Measurements from ENCODE around the gene ACOT7.
"Not testable (repeated sequence)": the region's sequence is repeated elsewhere in the genome, so short reads cannot be mapped to it uniquely, and the experiment has no call there.

ACOT7 gene

DNA sequence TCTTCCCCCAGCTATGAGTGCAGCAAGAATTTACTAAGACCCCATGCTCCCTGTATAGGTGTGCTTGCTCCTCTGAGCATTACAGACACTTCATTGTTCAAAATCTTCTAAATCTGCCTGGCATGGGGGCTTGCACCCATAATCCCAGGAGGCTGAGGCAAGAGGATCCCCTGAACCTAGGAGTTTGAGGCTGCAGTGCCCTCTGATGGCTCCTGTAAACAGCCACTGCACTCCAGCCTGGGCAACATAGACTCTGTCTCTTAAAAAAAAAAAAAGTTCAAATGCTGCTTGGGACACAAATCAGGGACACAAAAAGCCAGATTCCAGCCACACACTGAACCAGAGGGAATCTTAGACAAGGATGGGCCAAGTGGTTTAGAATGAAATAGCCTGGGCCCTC is 3.4 kb upstream of the ACOT7 start:
- DNase-seq (ENCODE audit: low read depth in 2 of 2) = no peak

DNA sequence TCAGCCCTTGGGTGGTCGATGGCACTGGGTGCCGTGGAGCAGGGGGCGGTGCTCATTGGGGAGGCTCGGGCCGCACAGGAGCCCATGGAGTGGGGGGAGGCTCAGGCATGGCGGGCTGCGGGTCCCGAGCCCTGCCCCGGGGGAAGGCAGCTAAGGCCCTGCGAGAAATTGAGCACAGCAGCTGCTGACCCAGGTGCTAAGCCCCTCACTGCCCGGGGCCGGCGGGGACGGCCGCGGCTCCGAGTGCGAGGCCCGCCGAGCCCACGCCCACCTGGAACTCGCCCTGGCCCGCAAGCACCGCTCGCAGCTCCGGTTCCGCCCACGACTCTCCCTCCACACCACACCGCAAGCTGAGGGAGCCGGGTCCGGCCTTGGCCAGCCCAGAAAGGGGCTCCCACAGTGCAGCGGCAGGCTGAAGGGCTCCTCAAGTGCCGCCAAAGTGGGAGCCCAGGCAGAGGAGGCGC is 2.2 kb upstream of the ACOT7 start:
- DNase-seq (ENCODE audit: low read depth in 2 of 2) = not testable (repeated sequence)

DNA sequence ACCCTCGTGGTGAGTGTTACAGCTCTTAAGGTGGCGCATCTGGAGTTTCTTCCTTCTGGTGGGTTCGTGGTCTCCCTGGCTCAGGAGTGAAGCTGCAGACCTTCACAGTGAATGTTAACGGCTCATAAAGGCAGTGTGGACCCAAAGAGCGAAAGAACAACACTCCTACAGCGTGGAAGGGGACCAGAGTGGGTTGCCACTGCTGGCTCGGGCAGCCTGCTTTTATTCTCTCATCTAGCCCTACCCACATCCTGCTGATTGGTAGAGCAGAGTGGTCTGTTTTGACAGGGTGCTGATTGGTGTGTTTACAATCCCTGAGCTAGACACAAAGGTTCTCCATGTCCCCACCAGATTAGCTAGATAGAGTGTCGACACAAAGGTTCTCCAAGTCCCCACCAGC is 1.6 kb upstream of the ACOT7 start:
- not testable (repeated sequence) for DNase-seq (ENCODE audit: low read depth in 2 of 2)

DNA sequence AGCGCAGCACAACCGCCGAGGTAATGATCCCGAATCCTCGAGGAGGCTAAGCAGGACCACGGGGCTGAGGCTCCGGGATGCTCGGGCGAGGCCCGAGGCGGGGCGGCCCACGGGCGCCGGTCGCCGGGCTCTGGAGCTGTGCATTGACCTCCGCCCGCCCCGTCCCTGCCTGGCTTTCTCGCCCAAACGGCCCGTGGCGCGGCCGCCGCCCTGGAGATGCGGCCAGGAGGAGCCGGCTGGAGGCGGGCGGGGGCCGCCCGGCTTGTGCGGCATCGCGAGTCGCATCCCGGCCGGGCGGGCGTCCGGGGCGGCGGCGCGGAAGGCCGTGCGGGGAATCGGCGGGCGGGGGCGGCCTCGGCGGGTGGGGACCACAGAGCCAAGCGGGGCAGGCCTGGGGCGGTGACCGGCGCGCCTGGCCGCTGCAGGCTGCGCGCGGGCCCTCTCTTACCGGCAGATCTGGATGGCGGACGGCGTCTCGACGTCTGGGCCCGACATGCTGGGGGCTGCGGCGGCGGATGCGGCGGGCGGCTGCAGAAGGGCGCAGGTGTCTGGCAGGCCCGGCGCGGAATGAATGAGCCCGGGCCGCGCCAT is 663 bp downstream of the ACOT7 start:
- DNase-seq (ENCODE audit: low read depth in 2 of 2) = peak in 1 of 2 donors; percentile 25

DNA sequence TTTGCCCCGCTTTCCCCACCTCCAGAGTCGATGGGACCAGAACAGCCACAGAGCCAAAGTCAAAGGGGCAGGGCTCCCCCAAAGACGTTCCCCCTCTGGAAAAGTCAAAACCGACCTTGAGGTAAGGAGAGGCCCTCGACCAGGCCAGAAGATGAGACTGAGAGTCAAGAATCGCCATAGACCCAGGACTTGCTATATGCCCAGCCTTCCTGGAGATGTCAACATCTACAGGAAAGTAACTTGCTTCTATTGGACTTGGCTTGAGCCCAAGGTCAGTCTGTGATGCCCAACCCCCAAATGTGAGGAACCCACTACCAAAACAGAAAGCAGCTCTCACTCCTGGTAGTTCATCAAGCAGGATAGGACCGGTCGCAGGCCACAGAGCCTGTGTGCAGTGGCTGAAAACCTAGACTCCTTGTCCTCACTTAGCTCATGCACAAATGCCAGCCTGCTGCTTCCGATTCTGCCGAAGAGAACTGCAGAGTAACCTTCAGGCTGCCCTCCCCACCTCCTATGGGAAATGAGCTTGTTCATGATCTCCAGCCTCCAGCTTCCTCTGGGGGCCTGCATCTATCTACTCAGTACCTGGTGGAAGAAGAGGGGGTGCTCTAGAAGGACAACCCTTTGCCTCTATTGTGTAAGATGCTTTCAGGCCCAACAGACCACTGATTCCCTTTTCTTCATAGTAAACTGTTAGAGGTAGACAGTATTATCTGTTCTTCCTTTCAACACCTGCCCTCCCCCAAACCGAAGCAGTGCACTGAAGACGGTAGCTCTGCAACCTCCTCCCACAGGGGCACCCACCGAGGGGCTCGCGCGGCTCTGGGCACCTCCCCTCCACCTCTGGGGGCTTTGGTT is 1.4 kb downstream of the ACOT7 start:
- DNase-seq (ENCODE audit: low read depth in 2 of 2) = no peak

DNA sequence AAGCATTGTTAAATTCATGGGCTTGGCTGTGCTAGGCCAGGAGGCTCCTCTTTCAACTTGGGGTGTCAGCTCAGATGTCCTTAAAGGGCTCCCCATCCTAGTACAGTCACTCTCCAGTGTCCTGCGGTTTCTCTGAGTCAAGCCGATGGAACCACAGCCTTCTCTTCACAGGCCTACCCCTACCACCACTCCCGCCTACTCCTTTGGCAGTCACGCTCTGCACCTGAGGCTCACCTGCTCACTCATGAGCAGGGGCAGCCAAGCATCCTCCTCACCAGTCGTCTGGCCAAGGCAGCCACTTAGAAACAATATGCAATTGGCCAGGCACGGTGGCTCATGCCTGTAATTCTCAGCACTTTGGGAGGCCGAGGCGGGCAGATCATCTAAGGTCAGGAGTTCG is 3.6 kb downstream of the ACOT7 start:
- DNase-seq (ENCODE audit: low read depth in 2 of 2) = no peak

DNA sequence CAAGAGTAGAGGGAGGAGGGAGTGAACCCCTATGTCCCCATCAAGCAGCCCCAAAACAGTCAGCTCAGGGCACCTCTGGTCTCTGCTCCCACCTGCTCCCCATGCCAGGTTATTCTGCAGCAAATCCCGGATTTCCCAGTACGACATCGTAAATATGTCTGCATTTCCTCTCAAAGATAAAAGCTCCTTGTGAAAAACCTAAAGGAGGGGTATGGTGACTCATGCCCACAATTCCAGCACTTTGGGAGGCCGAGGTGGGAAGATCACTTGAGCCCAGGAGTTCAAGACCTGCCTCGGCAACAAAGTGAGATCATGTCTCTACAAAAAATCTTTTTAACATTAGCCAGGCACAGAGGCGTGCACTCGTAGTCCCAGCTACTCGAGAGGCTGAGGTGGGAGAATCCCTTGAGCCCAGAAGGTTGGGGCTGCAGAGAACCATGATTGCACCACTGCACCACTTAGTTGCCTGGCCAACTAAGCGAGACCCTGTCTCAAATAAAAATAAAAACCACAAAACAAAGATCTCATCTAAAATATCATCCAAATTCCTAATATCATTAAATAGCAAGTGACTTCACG is 7.1 kb downstream of the ACOT7 start:
- DNase-seq (ENCODE audit: low read depth in 2 of 2) = no peak

DNA sequence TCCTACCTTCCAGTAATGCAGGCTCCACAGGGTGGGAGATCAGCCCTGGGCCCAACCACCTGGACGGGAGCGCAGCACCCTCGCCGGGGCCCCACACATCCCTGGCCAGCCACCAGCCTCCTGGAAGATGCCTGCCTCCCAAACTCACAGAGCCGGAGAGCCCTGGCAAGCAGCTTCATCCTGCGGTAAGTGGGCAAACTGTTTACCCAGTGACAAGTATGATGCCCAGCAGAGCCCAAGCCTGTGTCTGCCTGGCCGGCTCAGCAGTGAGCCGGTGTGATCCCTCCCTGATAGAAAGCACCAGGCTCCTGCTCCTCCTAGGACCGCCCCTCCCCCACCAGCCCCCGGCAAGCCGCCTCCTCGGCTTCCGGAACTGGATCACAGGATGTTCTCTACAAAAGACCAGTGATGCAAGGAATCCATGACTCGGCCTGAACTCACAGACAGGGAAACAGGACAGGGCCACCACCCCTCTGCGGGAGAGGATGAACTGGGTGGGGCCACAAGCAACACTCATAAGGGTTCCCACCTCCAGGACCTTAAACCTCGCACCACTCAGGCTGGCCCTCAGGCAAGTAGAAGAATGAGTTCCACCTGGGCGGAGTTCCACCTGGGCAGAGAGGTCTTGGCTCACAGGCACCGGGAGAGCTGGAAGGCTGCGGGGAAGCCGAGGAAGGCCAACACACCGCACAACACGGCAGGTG is 7.9 kb downstream of the ACOT7 start:
- DNase-seq (ENCODE audit: low read depth in 2 of 2) = no peak

DNA sequence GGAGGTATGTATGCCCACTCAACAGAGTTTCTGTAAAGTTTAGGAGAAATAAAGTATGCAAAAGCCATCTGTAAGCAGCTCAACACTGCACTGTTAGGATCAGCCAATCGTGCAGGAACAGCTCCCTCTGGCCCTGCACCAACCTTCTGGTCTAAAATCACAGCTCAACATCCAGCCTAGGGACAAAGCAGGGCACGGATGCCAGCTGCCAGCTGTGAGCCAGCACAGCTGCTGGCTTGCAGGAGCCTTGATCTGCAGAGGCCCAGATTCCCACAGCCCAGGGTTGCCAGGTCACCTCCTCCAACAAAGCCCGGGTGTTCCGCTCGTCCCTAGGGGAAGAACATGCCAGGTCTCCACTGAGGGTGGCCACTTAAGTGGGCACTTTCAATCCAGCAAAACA is 8.6 kb downstream of the ACOT7 start:
- DNase-seq (ENCODE audit: low read depth in 2 of 2) = no peak

DNA sequence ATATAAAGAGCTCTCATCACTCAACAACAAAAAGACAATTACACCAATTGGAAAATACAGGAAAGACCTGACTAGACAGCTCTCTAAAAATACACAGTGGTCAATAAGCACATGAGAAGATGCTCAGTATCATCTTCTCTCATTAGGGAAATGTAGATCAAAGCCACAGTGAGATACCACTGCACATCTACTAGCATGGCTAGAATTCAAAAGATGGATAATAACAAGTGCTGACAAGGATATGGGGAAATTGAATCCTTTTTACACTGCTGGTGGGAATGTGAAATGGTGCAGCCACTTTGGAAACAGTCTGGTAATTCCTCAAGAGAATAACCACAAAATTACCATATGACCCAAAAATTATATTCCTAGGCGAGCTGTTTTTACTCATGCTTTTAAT is 9.4 kb downstream of the ACOT7 start:
- DNase-seq (ENCODE audit: low read depth in 2 of 2) = no peak

DNA sequence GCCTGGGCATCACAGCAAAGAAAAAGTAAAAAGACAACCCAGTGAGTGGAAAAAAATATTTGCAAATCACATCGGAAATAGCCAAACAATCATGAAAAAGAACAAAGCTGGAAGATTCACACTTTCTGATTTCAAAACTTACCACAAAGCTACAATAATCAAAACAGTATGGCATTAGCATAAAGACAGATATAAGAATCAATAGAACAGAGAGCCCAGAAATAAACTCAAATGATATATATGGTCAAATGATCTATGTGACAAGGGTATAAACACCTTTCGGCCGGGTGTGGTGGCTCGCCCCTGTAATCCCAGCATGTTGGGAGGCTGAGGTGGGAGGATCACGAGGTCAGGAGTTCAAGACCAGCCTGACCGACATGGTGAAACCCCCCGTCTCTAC is 13.5 kb downstream of the ACOT7 start:
- DNase-seq (ENCODE audit: low read depth in 2 of 2) = no peak

DNA sequence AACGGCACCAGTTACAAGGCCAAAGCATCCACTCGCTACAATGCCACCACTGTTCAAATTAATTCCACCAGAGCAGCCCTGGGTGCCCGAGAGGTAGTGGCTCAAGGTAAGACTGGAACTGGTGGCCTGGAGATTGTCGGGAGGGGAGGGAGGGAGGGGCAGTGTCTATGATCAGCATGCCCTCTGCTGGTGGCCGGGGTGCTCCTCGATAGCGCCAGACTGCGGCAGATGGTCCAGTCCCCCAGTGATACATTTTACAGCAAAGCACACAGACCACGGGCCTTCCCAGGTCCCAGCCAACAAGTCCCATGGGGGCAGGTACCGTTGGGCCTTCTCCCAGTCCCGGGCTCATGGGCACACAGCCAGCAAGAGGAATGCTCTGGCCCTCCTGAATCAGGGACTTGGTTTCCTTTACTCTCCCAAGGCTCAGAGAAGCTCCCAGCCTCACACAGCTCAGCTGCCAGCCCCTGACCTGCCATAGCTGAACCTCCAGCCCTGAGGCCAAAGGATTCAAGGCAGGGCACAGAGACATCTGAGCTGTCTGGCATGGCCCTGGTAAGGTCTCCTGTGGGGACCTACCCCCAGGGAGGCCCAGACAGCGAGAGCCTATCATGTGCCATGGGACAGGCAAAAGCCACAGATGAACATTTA is 15.3 kb downstream of the ACOT7 start:
- DNase-seq (ENCODE audit: low read depth in 2 of 2) = no peak

DNA sequence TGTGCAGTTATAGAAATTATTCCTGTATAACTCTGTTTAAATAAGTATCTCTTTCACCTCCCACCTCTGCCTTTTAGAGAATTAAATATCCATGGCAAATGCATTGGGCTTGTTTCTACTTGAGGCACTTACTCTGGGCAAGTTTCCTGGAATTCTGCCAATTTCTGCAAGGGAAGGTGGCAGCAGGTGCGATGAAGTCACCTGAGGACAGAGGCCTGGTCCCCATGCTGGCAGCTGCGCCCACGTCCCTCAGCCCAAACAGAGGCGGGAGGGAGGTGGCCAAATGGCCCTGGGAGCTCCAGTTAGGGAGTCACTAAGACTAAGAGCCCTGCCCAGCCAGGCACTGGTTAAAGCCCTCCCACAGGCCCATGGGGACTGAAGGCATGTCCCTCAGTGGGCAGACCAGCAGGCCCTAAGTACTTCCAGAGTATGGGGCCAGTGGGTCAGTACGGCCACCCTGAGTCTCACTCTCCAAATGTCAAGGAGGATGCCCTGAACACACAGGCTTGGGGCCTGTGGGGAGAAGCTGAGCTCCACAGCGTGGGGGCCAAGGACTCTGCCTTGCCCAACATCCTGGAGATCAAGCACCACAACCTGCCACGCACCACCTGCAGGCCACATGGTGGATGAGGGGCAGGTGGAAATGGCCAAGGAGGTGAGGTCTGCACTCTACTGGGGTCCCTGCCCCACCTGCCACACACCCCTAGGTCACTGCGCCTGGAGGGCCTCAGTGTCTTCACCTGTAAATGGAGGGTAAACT is 19.4 kb downstream of the ACOT7 start:
- no peak for DNase-seq (ENCODE audit: low read depth in 2 of 2)

DNA sequence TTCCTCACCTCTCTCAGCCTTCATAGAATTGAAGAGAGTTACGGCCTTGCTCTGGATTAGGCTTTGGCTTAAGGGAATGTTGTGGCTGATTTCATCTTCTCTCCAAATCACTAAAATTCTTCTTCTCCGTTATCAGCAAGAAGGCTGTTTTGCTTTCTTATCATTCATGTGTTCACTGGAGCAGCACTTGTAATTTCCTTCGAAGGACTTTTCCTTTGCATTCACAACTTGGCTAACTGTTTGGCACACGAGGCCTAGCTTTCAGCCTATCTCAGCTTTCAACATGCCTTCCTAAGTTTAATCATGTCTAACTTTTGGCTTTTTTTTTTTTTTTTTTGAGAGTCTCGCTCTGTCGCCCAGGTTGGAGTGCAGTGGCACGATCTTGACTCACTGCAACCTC is 21.3 kb downstream of the ACOT7 start:
- DNase-seq (ENCODE audit: low read depth in 2 of 2) = not testable (repeated sequence)

DNA sequence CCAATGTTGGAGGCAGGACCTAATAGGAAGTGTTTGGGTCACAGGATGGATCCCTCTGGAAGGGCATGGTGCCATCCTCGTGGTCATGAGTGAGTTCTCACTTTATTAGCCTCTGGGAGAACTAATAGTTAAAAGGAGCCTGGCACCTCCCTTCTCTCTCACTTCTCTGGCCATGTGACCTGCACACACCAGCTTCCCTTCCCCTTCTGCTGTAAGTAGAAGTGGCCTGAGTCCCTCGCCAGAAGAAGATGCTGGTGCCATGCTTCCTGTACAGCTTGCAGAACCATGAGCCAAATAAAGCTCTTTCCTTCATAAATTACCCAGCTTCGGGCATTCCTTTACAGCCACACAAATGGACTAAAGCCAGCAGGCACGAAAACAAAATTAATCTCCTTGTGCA is 23.6 kb downstream of the ACOT7 start:
- DNase-seq (ENCODE audit: low read depth in 2 of 2) = no peak

DNA sequence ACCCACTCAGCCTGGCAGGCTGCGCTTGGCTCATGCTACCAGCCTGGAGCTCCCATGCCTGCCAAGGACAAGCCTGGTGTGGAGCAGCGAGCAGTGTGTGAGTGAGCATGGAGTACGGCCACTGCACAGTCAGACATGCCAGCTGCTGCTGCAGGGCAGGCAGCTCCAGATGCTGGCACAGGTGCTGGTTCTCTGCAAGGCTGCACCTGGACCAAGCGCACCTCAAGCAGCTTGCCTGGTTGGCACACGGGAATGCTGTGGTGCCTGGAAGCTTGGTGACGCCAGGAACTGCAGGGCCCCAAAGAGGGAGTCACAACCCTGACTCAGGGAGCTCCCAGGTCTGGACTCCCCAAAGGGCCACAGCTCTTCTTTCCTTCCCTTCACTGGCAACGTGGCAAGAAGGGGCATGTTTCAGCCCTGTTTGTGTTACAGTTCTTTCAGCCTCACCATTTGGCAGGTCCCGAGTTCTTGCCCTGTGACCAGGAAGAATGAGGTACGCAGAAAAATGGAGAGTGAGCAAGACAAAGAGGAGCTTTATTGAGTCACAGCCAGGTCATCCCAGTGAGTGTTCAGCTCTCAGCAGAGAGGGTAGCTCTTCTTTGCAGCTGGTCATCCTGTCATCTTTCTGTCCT is 26.1 kb downstream of the ACOT7 start:
- DNase-seq (ENCODE audit: low read depth in 2 of 2) = no peak

DNA sequence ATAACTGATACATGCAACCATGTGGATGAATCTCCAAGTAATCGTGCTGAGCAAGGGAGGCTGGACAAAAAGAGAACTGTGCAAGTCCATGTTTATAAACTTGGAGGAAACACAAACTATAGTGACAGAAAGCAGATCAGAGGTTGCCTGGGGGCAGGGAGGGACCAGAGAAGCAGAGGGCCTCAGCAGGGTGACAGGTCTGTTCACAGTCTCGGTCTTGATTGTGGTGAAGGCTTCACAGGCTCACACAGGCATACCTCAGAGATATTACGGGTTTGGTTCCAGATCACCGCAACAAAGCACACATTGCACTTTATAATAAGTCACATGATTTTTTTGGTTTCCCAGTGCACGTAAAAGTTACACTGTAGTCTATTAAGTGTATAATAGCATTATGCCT is 28.5 kb downstream of the ACOT7 start:
- DNase-seq (ENCODE audit: low read depth in 2 of 2) = no peak

DNA sequence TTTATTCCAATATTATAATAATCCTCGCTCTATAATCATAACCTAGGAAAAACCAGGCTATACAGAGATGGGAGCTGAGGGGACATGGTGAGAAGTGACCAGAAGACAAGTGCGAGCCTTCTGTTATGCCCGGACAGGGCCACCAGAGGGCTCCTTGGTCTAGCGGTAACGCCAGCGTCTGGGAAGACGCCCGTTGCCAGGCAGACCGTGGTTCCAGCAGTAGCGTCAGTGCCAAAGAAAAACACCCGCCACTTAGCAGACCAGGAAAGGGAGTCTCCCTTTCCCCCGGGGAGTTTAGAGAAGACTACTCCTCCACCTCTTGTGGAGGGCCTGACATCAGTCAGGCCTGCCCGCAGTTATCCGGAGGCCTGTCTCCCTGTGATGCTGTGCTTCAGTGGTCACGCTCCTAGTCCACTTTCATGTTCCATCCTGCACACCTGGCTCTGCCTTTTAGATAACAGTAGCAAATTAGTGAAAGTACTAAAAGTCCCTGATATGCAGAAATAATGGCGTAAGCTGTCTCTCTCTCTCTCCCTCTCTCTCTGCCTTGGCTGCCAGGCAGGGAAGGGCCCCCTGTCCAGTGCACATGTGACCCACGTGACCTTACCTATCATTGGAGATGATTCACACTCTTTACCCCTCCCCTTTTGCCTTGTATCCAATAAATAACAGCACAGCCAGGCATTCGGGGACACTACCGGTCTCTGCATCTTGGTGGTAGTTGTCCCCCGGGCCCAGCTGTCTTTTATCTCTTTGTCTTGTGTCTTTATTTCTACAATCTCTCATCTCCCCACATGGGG is 30.3 kb downstream of the ACOT7 start:
- DNase-seq (ENCODE audit: low read depth in 2 of 2) = not testable (repeated sequence)

DNA sequence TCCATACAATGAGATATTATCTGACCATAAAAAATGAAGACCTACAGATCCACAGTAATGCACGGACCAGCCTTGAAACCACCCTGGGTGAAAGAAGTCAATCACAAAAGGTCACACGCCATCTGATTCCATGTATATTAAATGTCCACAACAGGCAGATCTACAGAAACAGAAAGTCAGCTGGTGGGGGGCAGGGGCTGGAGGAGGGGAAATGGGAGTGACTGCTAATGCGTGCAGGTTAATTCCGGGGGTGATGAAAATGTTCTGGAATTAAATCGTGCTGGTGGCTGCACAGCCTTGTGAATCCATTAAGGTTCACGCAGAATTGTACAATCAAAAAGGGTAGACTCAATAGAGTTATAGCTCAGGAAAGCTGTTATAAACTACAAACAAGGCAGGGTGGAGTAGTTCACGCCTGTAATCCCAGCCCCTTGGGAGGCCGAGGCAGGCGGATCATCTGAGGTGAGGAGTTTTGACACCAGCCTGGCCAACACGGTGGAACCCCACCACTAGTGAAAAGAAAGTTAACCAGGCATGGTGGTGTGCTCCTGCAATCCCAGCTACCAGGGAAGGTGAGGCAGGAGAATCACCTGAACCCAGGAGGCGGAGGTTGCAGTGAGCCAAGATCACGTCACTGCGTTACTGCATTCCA is 32.3 kb downstream of the ACOT7 start:
- DNase-seq (ENCODE audit: low read depth in 2 of 2) = no peak
